ENCODE measurements around the gene GALK1.

DNA sequence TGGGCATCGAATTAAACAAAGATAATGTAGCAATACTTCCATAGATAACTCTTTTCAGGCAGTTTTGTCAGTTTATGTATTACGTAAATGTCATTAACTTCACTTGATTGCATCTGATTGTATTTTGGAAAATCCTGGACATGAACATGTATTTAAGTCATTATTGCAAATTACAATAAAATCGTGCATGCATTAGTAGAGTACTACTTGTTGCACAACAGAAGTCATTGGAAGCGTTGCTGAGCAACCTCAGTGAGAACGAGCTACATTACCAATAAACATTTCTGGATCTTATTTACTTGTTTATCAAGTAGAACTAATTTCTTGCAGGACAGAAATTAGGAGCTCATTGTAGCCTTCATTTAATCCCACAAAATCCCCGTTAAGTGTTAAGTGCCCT, 26.3 kb upstream of the GALK1 start:
- TF ChIP-seq, protein P1, sequence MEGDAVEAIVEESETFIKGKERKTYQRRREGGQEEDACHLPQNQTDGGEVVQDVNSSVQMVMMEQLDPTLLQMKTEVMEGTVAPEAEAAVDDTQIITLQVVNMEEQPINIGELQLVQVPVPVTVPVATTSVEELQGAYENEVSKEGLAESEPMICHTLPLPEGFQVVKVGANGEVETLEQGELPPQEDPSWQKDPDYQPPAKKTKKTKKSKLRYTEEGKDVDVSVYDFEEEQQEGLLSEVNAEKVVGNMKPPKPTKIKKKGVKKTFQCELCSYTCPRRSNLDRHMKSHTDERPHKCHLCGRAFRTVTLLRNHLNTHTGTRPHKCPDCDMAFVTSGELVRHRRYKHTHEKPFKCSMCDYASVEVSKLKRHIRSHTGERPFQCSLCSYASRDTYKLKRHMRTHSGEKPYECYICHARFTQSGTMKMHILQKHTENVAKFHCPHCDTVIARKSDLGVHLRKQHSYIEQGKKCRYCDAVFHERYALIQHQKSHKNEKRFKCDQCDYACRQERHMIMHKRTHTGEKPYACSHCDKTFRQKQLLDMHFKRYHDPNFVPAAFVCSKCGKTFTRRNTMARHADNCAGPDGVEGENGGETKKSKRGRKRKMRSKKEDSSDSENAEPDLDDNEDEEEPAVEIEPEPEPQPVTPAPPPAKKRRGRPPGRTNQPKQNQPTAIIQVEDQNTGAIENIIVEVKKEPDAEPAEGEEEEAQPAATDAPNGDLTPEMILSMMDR (IDR thresholded peaks at IDR 0.05; ENCODE audit: low read depth, low read length, poor library complexity, severe bottlenecking): no peak
- no peak for TF ChIP-seq EZH2phosphoT487 (IDR thresholded peaks at IDR 0.05; ENCODE audit: borderline replicate concordance, low read length)

All from DOHH2 (cell line).